Sigmoid colon (tissue), 7 donors: ENCODE results near the gene CLCN5. TPM values are rescaled to one million over a fixed set of nuclear protein-coding genes. Genes with fewer than 3 reads are reported as not detected.

Source experiments
- DNase-seq: peaks from one replicate; pipeline ENCODE4 v3.0.0-alpha.2; 2019
- H3K27ac ChIP-seq, 4 donors: fragments of 200-600 bp; sonication (generic); one replicate each; pipeline ENCODE4 v1.5.1; 2016 to 2019; ENCODE audit warnings: mild to moderate bottlenecking in 1 of 4
- H3K27me3 ChIP-seq, 3 donors: fragments of 200-600 bp; sonication (generic); one replicate each; pipeline ENCODE4 v1.5.1; 2019; ENCODE audit warnings: mild to moderate bottlenecking in 1 of 3
- H3K36me3 ChIP-seq, 4 donors: fragments of 200-600 bp; sonication (generic); one replicate each; pipeline ENCODE4 v1.5.1; 2016 to 2019
- H3K4me1 ChIP-seq, 4 donors: fragments of 200-600 bp; sonication (generic); one replicate each; pipeline ENCODE4 v1.5.1; 2017 to 2019
- H3K4me3 ChIP-seq, 4 donors: fragments of 200-600 bp; sonication (generic); one replicate each; pipeline ENCODE4 v1.5.1; 2017 to 2019; ENCODE audit warnings: mild to moderate bottlenecking in 2 of 4, moderate library complexity in 1 of 4
- H3K9me3 ChIP-seq, 4 donors: fragments of 200-600 bp in 3 of 4; sonication (generic) in 3 of 4; one replicate each; pipeline versions ENCODE4 v1.5.1 to v1.6.1; 2013 to 2019
- CTCF ChIP-seq, 4 experiments: fragments of 450-650 bp in 3 of 4; fragments of 200-600 bp in 1 of 4; IDR thresholded peaks; one replicate each; pipeline ENCODE4 v1.5.1; 2016 to 2019; ENCODE audit warnings: antibody characterized with exemption in 4 of 4, mild to moderate bottlenecking in 3 of 4, moderate library complexity in 2 of 4
- EP300 ChIP-seq, 4 donors: sonication (generic); formaldehyde crosslinking; IDR thresholded peaks; one replicate each; pipeline ENCODE4 v1.6.1; 2017; ENCODE audit warnings: antibody characterized with exemption in 4 of 4
- POLR2A ChIP-seq, 2 donors: fragments of 450-650 bp; IDR thresholded peaks; one replicate each; pipeline ENCODE4 v1.6.1; 2016; ENCODE audit warnings: antibody characterized with exemption in 2 of 2, mild to moderate bottlenecking in 2 of 2, moderate library complexity in 2 of 2
- POLR2AphosphoS5 ChIP-seq, 4 donors: sonication (generic); formaldehyde crosslinking; IDR thresholded peaks; one replicate each; pipeline ENCODE4 v1.6.1; 2017; ENCODE audit warnings: antibody characterized with exemption in 4 of 4
- WGBS, 2 donors: extraction: QIAGEN DNeasy Blood & Tissue Kit; methylation state at CpG; one replicate each; pipeline ENCODE4 v1.1.7; 2013; 5-methylcytosine and 5-hydroxymethylcytosine counted together
- intact Hi-C: fragments of 100-400 bp; cut with DNase I; formaldehyde crosslinking; loops from one replicate; pipeline ENCODE4 v1.15.1; 2023
- polyA plus RNA-seq, 3 donors: library from polyadenylated mRNA; stranded (reverse); fragments of 200-250 nt; gene quantifications; one replicate each; pipeline ENCODE4 v1.2.3, GENCODE V29; 2013
- total RNA-seq, 4 donors: library from RNA; depleted of rRNA; stranded (reverse); fragments of >200 nt; gene quantifications; one replicate each; pipeline ENCODE4 v1.1.0, GENCODE V29; 2016
- donor health status: healthy with polysubstance abuse.
- donor health status: Bipolar disorder and iron deficiency.
- donor health status: healthy.

Gene CLCN5
- total and polyA plus RNA-seq, 7 donors: under 0.01 to 3.0 (median 1.8) TPM

DNA sequence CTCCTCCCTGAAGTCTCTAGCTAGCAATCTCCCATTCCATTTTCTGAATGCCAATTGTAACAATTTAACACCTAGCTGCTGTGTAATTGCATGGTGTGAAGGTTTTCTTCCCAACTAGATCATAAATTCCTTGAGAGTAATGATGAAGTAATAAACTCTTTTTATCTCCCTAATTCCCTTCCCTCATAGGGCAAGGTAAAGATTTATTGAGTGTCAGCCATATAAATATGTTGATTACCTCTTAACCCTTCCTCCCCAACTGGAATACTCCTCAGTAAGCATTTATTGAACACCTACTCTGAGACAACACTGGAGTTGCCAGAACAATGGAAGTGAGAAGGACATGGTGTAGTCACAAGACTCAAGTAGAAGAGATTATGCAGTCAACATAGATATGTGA, 112.7 kb downstream of the CLCN5 start:
- H3K9me3 ChIP-seq: no peaks in the 10 kb centered on the region
- no peaks in the 10 kb centered on the region for H3K36me3 ChIP-seq
- no peak for TF ChIP-seq EP300 (IDR thresholded peaks at IDR 0.05)
- TF ChIP-seq CTCF (IDR thresholded peaks at IDR 0.05): no peak
- TF ChIP-seq POLR2AphosphoS5 (IDR thresholded peaks at IDR 0.05): no peak
- no peak for TF ChIP-seq POLR2A (IDR thresholded peaks at IDR 0.05)
- H3K4me1 ChIP-seq: no peaks in the 10 kb centered on the region
- intact Hi-C loops: no loop called here
- H3K27me3 ChIP-seq: no peaks in the 10 kb centered on the region
- H3K27ac ChIP-seq: no peak overlapping the region
- H3K4me3 ChIP-seq: no peak overlapping the region
- no peak for DNase-seq

DNA sequence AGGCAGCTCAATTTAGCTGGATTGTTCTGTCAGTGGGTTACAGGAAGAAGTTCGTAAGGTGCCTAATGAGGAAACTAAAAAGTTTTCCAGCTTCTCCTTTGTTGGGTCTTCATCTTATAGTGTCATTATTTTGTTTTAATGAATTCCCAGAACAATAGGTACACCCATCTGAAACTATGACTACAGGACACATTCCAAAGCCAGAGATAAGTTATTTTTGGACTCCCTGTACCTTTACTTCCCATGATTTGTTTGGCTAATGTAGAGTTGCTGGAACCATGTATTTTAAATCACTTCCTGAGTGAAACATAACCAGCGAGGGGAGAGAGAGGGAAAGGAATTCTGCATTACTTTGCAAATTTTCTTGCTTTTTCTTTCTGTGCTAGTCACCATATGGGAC, 114.0 kb downstream of the CLCN5 start:
- no peaks in the 10 kb centered on the region for H3K4me1 ChIP-seq
- no peaks in the 10 kb centered on the region for H3K27me3 ChIP-seq
- 54 to 77% methylated on average over 2 of the region's 2 CpGs for WGBS, 2 donors
- H3K27ac ChIP-seq: no peak overlapping the region
- no peak for TF ChIP-seq CTCF (IDR thresholded peaks at IDR 0.05)
- no peak for TF ChIP-seq POLR2AphosphoS5 (IDR thresholded peaks at IDR 0.05)
- H3K36me3 ChIP-seq: no peaks in the 10 kb centered on the region
- no peak overlapping the region for H3K4me3 ChIP-seq
- no peaks in the 10 kb centered on the region for H3K9me3 ChIP-seq
- DNase-seq: no peak
- intact Hi-C loops: no loop called here

DNA sequence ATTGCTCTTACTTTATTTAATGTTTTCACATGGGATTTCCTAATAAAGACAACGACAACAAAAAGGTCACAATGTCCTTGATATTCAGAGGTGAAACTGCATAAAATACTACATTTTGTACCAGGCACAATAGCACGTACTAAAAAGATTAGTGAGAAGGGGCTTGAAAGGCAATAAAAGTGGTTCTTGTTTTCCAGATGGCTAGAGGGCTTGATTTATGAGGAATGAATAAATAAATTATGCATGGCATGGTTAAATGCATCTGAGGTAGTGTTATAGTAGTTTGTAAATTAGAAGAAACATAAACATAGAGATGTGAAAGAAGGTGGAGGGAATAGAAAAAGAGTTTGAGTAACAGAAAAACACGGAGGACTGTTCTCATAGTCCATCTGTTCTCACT, 123.4 kb downstream of the CLCN5 start:
- Histone ChIP-seq H3K36me3 (no peaks in the 10 kb centered on the region), H3K9me3 (no peaks in the 10 kb centered on the region), H3K4me3 (no peak overlapping the region), H3K27ac (no peak overlapping the region), H3K27me3 (no peaks in the 10 kb centered on the region), H3K4me1 (no peaks in the 10 kb centered on the region)
- intact Hi-C loops: no loop called here
- 77 to 87% methylated on average over 3 of the region's 3 CpGs for WGBS, 2 donors
- TF ChIP-seq POLR2AphosphoS5 (IDR thresholded peaks at IDR 0.05) (no peak), EP300 (IDR thresholded peaks at IDR 0.05) (no peak), CTCF (IDR thresholded peaks at IDR 0.05) (no peak), POLR2A (IDR thresholded peaks at IDR 0.05) (no peak)
- no peak for DNase-seq

DNA sequence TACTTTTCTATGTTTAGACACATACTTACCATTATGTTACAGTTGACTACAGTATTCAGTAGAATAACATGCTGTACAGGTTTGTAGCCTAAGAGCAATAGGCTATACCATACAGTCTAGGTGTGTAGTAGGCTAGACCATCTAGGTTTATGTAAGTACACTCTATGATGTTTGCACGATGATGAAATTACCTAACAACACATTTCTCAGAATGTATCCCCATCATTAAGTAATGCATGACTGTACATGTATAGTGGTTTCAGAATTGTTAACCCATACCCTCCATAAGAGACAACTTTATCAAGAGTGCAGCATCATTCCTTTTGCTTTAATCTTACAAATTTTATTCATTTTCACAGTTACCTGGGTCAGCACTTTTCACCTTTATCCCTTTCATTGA, 126.8 kb downstream of the CLCN5 start:
- no peak for DNase-seq
- H3K4me3 ChIP-seq: no peak overlapping the region
- no peaks in the 10 kb centered on the region for H3K4me1 ChIP-seq
- H3K27me3 ChIP-seq: no peaks in the 10 kb centered on the region
- no peak overlapping the region for H3K27ac ChIP-seq
- TF ChIP-seq EP300 (IDR thresholded peaks at IDR 0.05) (no peak), POLR2A (IDR thresholded peaks at IDR 0.05) (no peak), CTCF (IDR thresholded peaks at IDR 0.05) (no peak), POLR2AphosphoS5 (IDR thresholded peaks at IDR 0.05) (no peak)
- intact Hi-C loops: no loop called here
- no peaks in the 10 kb centered on the region for H3K9me3 ChIP-seq
- no peaks in the 10 kb centered on the region for H3K36me3 ChIP-seq
- WGBS, 2 donors: 88 to 95% methylated on average over 1 of the region's 1 CpG

GRCh38 chrX:50054147-50054546, 131.8 kb downstream of the CLCN5 start:
- TF ChIP-seq CTCF (IDR thresholded peaks at IDR 0.05) (no peak), EP300 (IDR thresholded peaks at IDR 0.05) (no peak), POLR2AphosphoS5 (IDR thresholded peaks at IDR 0.05) (no peak), POLR2A (IDR thresholded peaks at IDR 0.05) (no peak)

More at GRCh38 chrX:50054147-50054546, 131.8 kb downstream of the CLCN5 start:
- Histone ChIP-seq H3K27ac (no peak overlapping the region), H3K36me3 (no peaks in the 10 kb centered on the region), H3K4me1 (no peaks in the 10 kb centered on the region), H3K9me3 (no peaks in the 10 kb centered on the region), H3K27me3 (no peaks in the 10 kb centered on the region), H3K4me3 (no peak overlapping the region)
- intact Hi-C loops: no loop called here
- WGBS, 2 donors: 92 to 93% methylated on average over 1 of the region's 1 CpG
- DNase-seq: no peak
